ENCODE measurements around the gene TPM3.
A peak's percentile ranks its signal among the peaks of the same experiment; 100 is the strongest.
"Not testable (repeated sequence)": the region's sequence is repeated elsewhere in the genome, so short reads cannot be mapped to it uniquely, and the experiment has no call there.

TPM3 gene
- 385 to 749 (median 449) reads per million in 3 experiments for total RNA-seq

- no peak for DNase-seq
Observed at GRCh38 chr1:154191990-154192461, at the start of gene TPM3. Gene TPM3, minus strand, starts transcription at chr1:154192100. Its CDS starts 82 bp downstream, at chr1:154192018.

- DNase-seq, result no peak
Observed at GRCh38 chr1:154240294-154240833, 48.5 kb upstream of the TPM3 start.

GRCh38 chr1:154239491-154239890, 47.6 kb upstream of the TPM3 start:
- DNase-seq, result no peak

GRCh38 chr1:154237880-154238506, 46.1 kb upstream of the TPM3 start:
- no peak for DNase-seq

GRCh38 chr1:154237435-154237834, 45.5 kb upstream of the TPM3 start:
- no peak for DNase-seq

- no peak for DNase-seq
Observed at GRCh38 chr1:154236855-154237254, 45.0 kb upstream of the TPM3 start.

- not testable (repeated sequence) for DNase-seq
Observed at GRCh38 chr1:154233127-154233526, 41.2 kb upstream of the TPM3 start.

- DNase-seq, result not testable (repeated sequence)
Observed at GRCh38 chr1:154231112-154231511, 39.2 kb upstream of the TPM3 start.

GRCh38 chr1:154225370-154225769, 33.5 kb upstream of the TPM3 start:
- DNase-seq, result no peak

GRCh38 chr1:154223621-154224020, 31.7 kb upstream of the TPM3 start:
- no peak for DNase-seq

- no peak for DNase-seq
Observed at GRCh38 chr1:154222918-154223317, 31.0 kb upstream of the TPM3 start.

- no peak for DNase-seq
Observed at GRCh38 chr1:154222518-154222917, 30.6 kb upstream of the TPM3 start.

GRCh38 chr1:154221278-154222001, 29.5 kb upstream of the TPM3 start:
- peak; percentile 71 for DNase-seq

- no peak for DNase-seq
Observed at GRCh38 chr1:154220970-154221277, 29.0 kb upstream of the TPM3 start.

- peak; percentile 99 for DNase-seq
Observed at GRCh38 chr1:154220071-154220969, 28.4 kb upstream of the TPM3 start, which contains the start of gene UBAP2L. Gene UBAP2L, plus strand, starts transcription at chr1:154220955. Its CDS starts 4,169 bp downstream, at chr1:154225124.

GRCh38 chr1:154219541-154219940, 27.6 kb upstream of the TPM3 start:
- no peak for DNase-seq

GRCh38 chr1:154218545-154218944, 26.6 kb upstream of the TPM3 start:
- no peak for DNase-seq

- no peak for DNase-seq
Observed at GRCh38 chr1:154213274-154213673, 21.4 kb upstream of the TPM3 start.

GRCh38 chr1:154212083-154212482, 20.2 kb upstream of the TPM3 start:
- DNase-seq, result no peak

GRCh38 chr1:154208677-154209388, 16.9 kb upstream of the TPM3 start:
- DNase-seq, result no peak

GRCh38 chr1:154207262-154207661, 15.4 kb upstream of the TPM3 start:
- DNase-seq, result no peak

GRCh38 chr1:154206196-154206595, 14.3 kb upstream of the TPM3 start, which contains the start of gene CFAP141:
Gene CFAP141, minus strand, starts transcription at chr1:154206333. Its CDS starts 26 bp downstream, at chr1:154206307.
- peak; percentile 31 for DNase-seq

Data from central memory CD4-positive, alpha-beta T cell (primary cell).